ENCODE results near the gene ST3GAL6.

Gene ST3GAL6

DNA sequence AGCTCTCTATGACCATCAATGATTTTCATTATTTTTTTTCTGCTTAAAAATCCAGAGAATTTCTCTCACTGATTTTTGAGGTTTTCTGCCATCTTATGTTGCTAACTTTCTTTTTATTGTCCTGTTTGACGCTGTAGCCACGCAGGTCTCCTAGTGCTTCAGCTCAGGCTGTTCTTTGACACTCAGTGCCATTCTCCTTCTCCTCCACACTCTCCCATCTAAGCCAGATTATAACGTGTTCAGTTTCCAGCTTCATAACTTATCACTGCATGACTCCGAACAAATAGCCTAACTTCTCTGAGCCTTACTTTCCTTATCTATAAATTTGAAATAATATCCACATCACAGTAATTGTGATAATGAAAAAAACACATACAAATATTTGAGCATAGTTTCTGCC lies 22.8 kb upstream of the ST3GAL6 start:
- DNase-seq, result no peak

DNA sequence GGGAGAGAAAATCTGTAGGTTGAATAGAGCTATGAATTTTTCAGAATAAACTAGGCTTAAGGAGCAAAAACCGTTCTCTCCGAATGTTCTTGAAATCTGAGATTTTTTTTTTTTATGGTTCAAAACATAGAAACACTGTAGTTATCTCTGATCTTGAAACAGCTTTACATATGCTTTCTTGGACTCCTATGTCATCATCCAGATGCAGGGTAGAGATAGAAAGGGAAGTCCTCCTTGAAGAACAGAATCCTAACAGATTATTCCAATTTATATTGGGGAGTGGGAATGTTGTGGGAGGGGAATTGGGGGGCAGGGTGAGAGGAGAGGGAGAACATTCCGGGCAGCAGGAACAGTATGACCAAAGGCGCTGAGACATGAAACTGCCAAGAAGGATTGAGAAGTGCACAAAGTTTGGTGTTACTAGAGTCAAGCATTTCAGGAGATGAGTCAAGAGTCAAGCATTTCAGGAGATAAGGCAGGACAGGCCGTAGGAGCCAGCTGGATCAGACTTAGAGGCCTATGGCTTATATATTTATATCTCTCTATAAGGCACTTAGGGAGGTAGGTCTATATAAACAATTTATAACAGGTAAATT lies 21.9 kb upstream of the ST3GAL6 start:
- no peak for DNase-seq

DNA sequence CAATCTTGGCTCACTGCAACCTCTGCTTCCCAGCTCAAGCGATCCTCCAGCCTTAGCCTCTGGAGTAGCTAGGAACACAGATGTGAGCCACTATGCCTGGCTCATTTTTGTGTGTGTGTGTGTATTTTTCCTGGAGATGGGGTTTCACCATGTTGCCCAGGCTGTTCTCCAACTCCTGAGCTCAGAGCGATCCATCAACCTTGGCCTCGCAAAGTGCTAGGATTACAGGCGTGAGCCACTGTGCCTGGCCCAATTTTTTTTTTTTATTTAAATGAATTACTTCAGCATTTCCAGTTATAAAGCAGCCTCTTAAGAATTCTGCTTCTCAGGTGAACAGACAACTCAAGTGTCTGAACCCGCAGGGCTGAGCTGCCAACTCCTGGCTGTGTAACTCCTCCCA lies 20.1 kb upstream of the ST3GAL6 start:
- no peak for DNase-seq

DNA sequence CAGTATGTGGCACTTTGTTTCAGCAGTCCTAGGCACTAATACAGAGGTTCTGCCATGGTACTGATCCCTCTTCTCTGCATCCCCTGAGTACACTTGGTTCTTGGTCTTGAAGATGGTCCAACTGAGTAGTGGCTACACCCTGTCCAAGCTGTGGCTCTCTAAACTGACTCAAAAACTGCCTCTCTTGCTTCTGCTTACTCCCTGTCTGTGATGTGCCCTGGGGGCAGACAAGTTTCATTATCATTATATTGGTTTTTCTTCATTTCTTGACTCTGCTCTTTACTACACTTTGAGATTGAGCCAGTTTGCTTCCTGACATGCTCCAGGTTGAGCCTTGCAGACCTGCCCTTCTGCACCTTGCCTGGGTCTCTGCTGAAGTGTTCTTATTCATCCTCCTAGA lies 18.9 kb upstream of the ST3GAL6 start:
- no peak for DNase-seq

DNA sequence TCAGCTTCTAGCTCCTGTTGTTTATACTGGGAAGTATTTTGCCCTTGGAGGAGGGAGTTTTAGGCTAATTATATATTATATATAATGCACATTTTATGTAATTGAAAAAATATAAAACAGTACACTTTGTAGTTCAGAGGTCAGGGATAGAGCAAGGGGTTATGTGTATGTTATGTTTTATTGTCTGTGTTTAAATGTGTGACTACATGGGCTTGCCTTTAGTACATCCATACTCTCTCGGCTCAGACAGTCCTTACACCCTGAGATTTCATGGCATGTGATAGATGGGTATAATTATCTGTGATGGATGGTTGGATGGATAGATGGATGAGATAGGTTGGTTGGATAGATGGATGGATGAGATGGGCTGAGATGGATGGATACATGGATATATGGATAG lies 17.4 kb upstream of the ST3GAL6 start:
- no peak for DNase-seq

DNA sequence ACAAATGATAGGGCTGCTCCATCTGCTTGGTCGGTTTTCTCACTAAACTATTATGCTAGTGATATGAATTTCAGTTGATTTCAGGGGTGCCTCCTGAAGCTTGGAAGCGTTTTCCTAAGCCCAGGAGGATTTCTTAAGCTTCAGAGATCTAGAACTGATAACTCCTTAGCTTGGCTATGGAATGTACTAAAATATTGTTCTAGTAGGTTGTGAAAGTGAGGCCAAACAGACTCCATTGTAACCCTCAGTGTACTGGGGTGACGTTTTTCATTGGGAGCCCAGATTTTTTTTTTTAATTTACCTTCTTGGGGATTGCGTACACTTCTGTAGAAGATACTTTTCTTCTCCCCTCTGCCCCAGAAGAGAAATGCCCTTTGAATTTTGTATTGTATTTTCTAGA lies 17.0 kb upstream of the ST3GAL6 start:
- DNase-seq, result no peak

DNA sequence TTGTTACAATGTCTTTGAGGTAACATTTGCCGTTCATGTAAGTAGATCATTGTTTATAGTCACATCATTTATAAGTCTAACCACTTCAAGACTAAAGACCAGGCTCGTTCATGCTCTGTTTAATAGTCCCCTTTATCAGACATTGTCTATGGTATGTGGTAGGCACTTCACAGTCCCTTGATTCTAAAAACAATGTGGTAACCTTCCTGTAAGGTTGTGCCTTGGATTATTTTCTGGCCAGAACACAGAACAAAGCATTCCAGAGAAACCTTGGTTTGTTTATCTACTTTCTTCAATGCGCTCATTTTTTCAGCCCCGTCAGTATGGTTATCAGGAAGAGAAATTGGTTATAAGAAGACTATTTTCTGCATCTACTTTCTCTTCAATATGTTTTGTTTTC lies 16.3 kb upstream of the ST3GAL6 start:
- no peak for DNase-seq

DNA sequence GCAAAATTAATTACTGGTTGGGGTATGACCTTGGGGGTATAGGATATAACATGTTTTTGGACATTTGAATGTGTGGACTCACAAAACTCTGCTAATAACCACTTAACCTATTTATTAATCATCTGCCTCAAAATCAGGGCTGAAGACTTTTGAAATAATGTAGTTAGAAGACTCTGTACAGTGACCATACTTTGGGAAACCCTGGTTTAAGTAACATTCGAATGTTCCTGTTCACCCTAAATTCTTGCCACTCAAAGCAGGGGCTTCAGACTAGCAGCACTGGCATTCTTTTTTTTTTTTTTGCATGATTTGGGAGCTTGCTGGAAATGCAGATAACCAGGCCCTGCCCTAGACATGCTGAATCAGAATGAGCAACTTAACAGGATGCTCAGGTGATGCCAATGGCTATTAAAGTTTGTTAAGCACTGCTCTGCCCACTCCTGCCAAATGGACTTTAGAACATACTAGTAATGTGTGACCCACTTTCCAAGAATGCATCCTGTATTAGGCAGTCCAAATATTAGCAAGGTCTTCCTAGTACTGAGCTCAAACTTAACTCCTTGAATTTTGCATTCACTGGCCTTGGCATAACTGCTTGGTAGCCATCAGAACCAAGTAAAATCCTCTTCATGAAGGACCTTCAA lies 12.7 kb upstream of the ST3GAL6 start:
- DNase-seq, result no peak

DNA sequence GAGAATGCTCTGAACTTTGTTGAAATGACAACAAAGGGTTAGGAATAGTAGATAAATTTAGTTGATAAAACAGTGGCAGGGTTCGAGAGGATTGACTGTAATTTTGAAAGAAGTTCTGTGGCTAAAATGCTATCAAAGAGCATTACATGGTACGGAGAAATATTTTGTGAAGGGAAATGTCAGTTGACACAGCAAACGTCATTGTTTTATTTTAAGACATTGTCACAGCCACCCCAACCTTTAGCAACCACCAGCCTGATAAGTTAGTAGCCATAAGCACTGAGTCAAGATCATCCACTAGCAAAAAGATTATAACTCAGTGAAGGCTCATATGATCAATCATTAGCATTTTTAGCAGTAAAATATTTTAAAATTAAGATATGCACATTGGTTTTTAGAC lies 8.7 kb upstream of the ST3GAL6 start:
- no peak for DNase-seq

DNA sequence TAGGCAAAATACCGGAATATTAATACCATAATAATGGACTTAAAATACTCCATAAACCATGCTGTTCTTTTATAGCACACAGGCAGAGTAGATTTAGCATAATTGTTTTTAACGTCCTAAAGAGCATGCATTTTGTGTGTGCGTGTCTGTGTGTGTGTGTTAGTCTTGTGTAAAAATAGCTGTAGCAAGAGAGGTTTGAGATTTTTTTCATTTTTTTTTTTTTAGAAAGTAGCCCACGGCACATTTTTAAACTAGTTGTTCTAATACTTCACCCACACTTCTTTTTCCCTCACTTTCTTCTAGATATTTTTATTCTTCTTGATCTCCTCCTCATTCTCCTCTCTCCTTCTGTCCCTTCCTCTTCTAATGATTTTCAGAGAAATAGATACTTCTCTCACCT lies 7.5 kb upstream of the ST3GAL6 start:
- DNase-seq, result no peak

DNA sequence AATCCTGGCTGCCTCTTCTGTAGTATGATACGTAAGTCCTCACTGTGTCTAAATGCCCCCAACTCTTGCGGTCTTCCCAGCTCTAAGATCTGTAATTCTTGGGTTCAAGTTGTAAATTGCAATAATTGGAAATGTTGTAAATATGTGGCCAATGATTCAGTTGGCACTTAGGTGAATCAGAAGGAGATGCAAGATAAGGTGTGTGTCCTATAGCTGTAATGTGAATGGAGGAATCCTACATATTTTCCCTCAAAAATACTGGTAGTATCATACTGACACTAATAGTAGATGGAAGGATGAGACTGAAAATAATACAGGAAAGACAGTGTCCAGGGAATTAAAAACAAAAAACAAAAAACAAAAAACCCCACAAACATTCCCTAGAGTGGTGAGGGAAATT lies 3.5 kb upstream of the ST3GAL6 start:
- DNase-seq, result no peak

DNA sequence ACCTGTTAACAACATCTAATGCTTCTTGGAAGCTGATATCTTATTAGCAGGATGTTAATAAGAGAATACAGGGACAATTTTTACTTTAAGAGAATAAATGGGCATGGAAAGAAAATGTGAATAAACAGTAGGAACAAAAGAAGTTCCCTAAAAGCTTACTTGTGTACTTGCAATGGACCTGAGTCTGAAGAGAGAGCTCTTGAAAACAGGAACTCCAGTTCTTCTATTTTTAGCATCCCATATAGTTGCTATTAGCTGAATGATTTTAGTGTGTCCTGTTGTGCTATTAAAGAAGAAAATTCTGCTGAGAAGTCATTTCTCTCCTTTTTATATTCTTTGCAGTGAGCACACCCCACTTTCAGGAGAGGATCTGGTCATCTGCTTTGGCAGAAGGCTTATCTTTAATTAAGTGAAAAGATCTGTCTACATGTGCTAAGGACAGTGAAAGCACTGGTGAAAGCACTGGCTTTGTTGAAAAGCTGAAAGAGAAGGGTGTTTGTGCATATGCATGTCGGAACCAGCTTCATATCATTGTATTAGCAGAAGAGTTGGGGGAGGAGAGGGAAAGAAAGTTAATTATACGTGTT lies 1.4 kb upstream of the ST3GAL6 start:
- no peak for DNase-seq

DNA sequence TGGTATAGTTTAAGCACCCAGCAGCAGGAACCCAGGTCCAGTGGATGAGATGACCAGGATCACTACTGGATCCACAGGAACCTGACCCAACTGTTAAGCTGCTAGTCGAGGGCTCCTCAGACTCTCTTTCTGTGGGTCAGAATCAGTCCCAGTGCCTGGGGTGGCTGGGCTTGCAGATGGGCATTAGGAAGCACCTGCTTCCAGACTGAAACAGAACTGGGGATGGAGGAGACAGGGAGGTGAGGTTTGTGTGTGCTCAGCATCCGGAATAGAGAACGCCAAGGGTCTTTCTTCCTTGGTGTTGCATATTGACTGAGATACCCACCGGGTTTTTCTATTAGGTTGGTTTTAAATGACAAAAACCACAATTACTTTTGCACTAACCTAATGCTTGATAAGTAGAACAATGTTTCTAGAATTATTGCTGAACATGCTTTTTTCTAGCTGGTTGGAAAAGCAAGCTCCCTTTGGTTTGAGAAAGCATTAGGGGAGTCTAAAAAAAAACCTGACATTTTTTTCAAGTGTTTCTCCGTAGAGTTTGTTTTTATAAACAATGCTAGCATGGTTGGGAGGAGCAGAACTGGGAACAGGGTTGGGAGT lies 779 bp downstream of the ST3GAL6 start:
- no peak for DNase-seq

DNA sequence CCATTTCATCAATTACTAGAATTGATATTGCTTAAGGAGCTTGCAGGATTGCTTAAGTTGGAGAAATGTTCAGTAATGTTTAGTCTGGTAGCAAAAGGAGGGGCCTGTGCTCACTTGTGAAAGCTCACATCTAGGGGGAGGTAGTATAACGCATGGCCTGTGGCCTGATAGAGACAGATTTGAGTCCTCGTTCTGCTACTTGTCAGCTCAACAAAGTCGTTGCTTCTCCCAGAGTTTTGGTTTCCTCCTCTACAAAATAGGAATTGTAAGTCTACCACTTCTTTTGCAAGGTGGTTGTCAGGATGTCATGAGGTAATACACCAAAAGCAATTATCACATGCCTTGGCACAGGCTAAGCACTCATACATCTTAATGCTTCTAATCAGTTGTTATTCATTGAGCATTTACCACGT lies 1.3 kb downstream of the ST3GAL6 start:
- no peak for DNase-seq

DNA sequence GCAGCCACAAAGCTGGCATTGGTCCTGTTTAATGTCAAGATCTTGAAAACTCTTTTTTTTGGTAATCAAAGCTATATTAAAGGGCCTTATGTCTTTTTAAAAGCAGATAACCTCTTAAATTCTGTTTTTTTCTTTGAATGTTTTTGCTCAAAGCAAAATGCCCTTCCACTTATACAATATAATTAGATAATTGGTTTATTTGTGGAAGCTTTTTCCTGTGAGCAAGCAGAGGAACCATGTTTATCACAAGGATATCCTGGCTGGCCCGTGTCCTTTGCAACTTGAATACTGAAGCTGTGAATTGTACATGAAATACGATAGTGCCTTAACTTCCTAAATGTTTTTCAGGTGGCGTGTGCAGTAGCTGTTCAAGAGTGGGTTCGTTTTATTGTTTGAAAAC lies 2.6 kb downstream of the ST3GAL6 start:
- DNase-seq, result no peak

DNA sequence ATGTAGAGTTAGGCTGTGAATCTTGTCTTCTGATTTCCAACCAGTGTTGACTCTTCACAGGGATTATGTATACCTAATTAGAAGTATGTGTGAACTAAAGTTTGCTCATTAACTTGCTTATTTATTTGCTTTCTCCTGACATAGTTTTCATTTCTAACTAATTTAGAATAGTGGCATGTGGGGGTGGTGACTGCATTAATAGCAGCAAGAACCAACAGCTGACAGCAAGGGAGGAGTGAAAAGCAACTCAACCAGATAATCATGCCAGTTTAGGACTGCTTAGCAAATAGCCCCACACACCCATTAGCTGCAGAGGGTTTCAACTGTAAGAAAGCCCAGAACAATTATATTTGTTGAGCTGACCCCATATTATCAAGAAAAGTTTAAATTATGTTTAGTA lies 3.8 kb downstream of the ST3GAL6 start:
- no peak for DNase-seq

DNA sequence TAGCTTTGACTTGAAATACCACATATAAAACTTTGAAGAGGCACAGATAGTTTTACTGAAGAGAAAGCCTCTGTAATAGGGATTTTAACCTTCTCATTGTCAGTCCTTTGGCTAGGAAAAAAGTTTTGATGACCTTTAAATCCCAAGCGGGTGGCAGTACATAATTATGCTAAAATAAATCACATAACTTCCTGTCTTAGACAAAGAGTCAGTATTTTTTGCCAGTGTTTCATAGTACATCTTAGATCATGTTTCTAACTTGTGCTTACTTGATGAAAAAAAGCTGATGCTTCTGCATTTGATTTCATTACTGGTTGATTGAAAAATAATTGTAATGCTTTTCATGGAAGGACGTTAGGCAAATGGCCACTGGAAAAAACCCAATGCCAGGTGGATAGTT lies 5.8 kb downstream of the ST3GAL6 start:
- no peak for DNase-seq

DNA sequence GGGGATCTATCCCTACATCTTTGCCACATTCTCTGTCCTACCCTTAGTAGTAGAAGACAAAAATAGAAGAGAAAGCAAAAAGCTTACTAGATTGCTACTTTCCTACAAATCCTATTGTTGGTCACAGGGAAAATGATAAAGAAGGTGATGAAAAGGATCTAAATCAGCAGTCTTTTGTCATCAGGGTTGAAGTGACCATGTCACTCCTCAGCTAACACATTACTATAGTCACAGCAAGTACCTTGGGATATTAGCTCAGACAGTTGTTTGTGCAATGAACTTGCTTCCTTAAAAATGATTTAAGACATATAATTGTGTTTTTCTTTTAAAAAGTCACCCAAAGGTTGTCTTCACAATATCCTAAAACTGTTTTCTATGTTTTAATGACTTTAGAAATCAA lies 6.3 kb downstream of the ST3GAL6 start:
- DNase-seq, result no peak

DNA sequence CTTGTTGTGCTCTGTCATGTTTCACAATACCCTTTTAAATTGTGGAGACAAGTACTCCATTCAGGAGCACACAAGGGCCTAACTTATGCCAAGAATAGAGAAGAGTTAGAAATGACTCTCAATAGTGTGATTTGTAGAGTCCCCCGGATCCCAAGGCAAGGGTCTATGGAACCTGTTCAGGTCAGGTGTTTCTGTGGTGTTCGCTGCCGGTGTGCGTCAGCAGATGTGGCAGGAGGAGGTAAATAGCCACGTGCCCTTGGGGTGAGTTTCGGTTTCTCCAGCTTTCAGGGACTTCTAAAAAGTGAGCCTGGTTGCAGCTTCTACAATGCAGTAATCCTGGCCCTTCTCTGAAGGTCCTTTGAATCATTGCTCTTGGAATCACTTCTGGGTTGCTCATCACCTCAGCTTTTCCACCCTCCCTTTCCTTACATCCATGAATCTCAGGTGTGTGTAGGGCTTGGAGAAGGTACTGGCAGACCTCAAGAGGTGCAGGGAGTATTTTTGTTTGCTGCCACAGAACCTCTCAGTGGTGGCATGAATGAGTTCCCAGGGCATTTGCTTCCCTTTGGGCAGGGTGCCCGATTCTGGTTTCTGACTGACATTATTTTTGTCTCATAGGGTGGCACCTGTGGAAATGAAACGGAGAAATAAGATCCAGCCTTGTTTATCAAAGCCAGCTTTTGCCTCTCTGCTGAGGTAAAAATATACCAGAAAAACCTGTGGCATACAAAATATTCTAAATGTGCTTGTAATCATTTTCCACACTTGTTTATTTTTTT lies 7.3 kb downstream of the ST3GAL6 start:
- DNase-seq, result no peak

DNA sequence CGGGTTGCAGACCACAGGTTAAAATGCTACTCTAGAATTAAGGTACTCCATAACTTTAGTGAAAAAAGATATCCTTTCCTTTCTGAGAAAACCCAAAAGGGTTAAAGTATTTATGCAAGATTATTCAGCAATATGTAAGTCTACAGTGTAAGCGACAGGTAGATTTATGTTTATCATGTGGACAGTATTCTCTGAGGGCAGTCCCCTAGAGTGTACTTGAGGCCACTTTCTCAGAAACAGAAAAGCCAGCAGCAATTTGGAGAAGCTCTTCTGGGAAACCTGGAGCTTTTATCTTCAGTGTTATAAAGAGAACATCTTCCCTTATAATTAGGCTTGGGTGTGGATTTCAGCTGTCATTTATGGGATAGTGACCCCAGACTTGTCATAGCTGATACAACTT lies 8.9 kb downstream of the ST3GAL6 start:
- no peak for DNase-seq

DNA sequence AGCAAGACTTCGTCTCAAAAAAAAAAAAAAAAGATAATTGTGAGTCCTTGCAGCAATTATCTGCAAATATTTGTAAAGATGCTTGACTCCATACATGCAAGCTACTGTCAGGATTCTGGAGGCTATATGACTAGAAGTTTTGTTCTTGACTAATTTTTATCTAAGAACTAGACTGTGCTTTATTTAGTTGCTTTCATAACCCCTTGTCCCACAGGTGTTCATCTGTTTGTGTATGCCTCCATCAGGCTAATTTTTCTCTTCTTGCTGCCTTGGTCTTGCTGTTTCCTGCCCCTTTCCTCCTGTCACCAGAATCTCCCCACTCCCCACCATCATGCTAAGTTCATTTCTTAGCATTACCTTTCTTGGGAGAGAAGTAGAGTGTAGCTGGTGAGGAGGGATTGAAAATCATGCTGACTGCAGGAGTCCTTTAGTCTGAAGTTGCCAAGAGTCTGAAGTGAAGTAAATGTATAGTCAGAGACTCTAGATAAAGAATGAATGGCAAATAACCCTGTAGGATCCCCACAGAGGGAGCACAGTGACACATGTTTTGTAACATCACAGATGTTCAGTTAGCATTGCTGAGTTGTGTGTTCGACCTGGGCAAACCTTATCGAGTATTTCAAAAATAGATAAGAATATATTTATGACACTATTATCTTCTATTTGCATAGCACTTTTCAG lies 12.5 kb downstream of the ST3GAL6 start:
- DNase-seq, result no peak

DNA sequence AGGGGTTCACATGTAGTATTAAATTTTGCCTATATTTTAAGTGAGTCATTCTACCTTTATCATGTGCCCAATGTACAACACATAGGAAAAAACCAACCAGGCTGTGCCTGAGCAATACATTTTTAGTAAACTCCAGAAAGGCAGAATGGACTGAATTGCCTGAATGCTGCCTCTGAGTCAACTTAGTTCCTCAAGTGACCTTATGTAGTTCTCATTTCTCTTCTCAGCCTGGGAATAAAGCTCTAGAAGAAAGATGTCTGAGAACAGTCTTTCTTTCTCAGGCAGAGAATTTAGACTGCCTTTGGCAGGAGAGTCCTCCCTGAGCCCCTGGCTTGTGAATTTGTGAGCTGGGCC lies 13.0 kb downstream of the ST3GAL6 start:
- DNase-seq, result no peak

DNA sequence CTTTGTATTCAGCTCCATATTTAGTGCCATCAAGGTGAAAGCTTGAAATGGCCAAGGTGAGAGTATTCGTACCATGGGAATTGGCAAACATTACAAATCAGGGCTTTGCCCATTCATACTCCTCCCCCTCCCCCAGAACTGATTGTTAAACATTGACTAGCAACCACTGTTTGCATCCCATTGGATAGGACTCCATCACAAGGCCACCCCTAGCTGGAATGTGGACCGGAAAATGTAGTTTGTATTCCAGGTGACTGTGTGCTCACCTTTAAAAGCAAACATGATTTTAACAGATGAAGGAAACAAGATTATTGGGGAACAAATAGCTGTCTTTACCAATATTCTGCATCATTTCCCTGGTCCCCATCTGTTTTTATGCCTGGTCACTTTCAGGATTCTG lies 14.1 kb downstream of the ST3GAL6 start:
- DNase-seq, result no peak

Data from SHP77 (cell line).